SHP77 (cell line): Measurements from ENCODE around the gene ERMP1.
A peak's percentile ranks its signal among the peaks of the same experiment; 100 is the strongest.
"Not testable (repeated sequence)": the region's sequence is repeated elsewhere in the genome, so short reads cannot be mapped to it uniquely, and the experiment has no call there.

Experiments used
- DNase-seq, 2 experiments: peaks; one replicate each; lab custom pipeline; 2025; lab: John Stamatoyannopoulos, UW

Gene ERMP1

GRCh38 chr9:5832538-5833529, at the start of gene ERMP1:
ERMP1 (minus strand) TSS chr9:5833117; CDS start chr9:5833027, 90 bp downstream.
- peak; percentile 53 to 64 for DNase-seq

GRCh38 chr9:5882244-5883012, 49.5 kb upstream of the ERMP1 start:
- not testable (repeated sequence) for DNase-seq

- DNase-seq = no peak
Observed at GRCh38 chr9:5879419-5880181, 46.7 kb upstream of the ERMP1 start.

- DNase-seq = no peak
Observed at GRCh38 chr9:5876711-5877110, 43.8 kb upstream of the ERMP1 start.

- no peak for DNase-seq
Observed at GRCh38 chr9:5876026-5876425, 43.1 kb upstream of the ERMP1 start.

GRCh38 chr9:5874048-5874447, 41.1 kb upstream of the ERMP1 start:
- no peak for DNase-seq

- DNase-seq = no peak
Observed at GRCh38 chr9:5873439-5873838, 40.5 kb upstream of the ERMP1 start.

GRCh38 chr9:5872511-5872910, 39.6 kb upstream of the ERMP1 start:
- DNase-seq = no peak

GRCh38 chr9:5871785-5872184, 38.9 kb upstream of the ERMP1 start:
- DNase-seq = no peak

- peak in 1 of 2 experiments; percentile 8 for DNase-seq
Observed at GRCh38 chr9:5870691-5871090, 37.8 kb upstream of the ERMP1 start.

- DNase-seq = no peak
Observed at GRCh38 chr9:5870020-5870339, 37.1 kb upstream of the ERMP1 start.

GRCh38 chr9:5869315-5870019, 36.5 kb upstream of the ERMP1 start:
- DNase-seq = peak in 1 of 2 experiments; percentile 5

- no peak for DNase-seq
Observed at GRCh38 chr9:5868235-5868634, 35.3 kb upstream of the ERMP1 start.

- DNase-seq = no peak
Observed at GRCh38 chr9:5866685-5867084, 33.8 kb upstream of the ERMP1 start.

GRCh38 chr9:5866272-5866671, 33.4 kb upstream of the ERMP1 start:
- no peak for DNase-seq

GRCh38 chr9:5864446-5864845, 31.5 kb upstream of the ERMP1 start:
- DNase-seq = no peak

GRCh38 chr9:5863092-5863746, 30.3 kb upstream of the ERMP1 start:
- no peak for DNase-seq

- DNase-seq = no peak
Observed at GRCh38 chr9:5858833-5859232, 25.9 kb upstream of the ERMP1 start.

GRCh38 chr9:5857928-5858327, 25.0 kb upstream of the ERMP1 start:
- no peak for DNase-seq

- no peak for DNase-seq
Observed at GRCh38 chr9:5854063-5854790, 21.3 kb upstream of the ERMP1 start.
